HG02973 (cell line): ENCODE results near the gene TMCO6.
"Not testable (repeated sequence)": the region's sequence is repeated elsewhere in the genome, so short reads cannot be mapped to it uniquely, and the experiment has no call there.

Source experiments
- ATAC-seq: cut with Tn5 transposase; IDR thresholded peaks from one replicate; pipeline ENCODE4 v1.9.1; 2021; ENCODE audit warnings: moderate library complexity; ENCODE audit not compliant: unreplicated experiment

Gene TMCO6

GRCh38 chr5:140639148-140639981 is at the start of gene TMCO6:
Gene TMCO6 (plus strand): TSS chr5:140639451. CDS start chr5:140639528, 77 bp downstream.
- ATAC-seq: peak; percentile 92

- no peak for ATAC-seq
Observed at GRCh38 chr5:140590861-140591260, 48.4 kb upstream of the TMCO6 start.

GRCh38 chr5:140591747-140592372 is 47.4 kb upstream of the TMCO6 start:
- no peak for ATAC-seq

DNA sequence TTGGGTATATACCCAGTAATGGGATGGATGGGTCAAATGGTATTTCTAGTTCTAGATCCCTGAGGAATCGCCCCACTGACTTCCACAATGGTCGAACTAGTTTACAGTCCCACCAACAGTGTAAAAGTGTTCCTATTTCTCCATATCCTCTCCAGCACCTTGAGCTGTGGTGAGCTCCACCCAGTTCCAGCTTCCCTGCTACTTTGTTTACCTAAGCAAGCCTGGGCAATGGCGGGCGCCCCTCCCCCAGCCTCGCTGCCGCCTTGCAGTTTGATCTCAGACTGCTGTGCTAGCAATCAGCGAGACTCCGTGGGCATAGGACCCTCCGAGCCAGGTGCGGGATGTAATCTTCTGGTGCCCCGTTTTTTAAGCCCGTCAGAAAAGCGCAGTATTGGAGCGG is 46.2 kb upstream of the TMCO6 start:
- not testable (repeated sequence) for ATAC-seq

GRCh38 chr5:140594169-140594568 is 45.1 kb upstream of the TMCO6 start:
- ATAC-seq: no peak

GRCh38 chr5:140595538-140596300 is 43.5 kb upstream of the TMCO6 start:
- ATAC-seq: no peak

DNA sequence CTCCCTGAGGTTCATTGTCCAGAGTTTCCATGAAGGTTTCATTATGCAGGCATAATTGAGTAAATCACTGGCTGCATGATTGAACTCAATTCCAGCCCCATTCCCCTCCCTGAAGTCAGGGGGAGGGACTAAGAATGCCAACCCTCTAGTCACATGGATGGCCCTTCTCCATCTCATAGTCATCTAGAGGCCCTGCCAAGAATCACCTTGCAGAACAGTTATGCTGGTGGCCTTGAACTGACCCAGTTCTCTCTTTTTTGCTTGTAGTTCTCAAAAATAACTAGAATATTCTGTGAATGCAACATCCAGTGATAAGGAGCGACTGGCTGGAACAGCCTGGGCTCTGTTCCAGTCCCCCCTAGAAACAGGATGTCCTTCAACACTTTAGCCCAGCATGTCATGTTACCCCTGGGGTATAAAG is 42.9 kb upstream of the TMCO6 start:
- no peak for ATAC-seq

DNA sequence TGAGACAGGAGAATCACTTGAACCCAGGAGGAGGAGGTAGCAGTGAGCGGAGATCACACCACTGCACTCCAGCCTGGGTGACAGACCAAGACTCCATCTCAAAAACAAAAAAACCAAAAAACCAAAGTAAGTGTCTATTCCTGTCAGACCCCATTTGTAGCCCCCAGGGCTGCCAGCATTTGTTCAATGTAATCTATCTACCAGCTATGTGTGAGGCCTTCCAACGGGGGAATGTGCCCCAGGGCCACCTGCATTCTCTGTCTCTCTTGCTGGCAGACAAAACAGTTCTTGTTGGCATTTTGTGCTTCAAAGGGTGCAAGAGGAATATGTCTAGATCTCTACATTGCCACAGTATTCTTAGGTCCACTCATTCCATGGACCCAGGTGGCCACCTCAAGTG is 40.4 kb upstream of the TMCO6 start:
- ATAC-seq: no peak

DNA sequence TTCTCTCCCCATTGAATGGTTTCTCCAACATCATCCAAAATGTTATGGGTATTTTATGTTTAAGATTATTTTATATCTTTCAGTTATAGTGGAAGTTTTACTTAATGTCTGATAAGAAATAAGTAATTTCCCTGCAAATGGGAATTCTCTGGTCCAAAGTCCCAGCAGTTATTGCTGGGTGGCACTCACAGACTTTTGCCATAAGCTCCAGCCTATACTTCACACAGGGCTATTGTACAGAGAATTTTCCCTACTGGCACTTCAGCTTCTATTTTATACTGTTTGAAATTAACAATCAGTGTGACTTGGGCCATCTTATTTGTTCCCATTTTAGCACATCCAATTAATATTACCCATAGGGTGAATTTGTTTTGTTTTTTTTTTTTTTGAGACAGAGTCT is 39.2 kb upstream of the TMCO6 start:
- ATAC-seq: no peak

GRCh38 chr5:140602147-140602546 is 37.1 kb upstream of the TMCO6 start:
- no peak for ATAC-seq

- ATAC-seq: not testable (repeated sequence)
Observed at GRCh38 chr5:140603446-140603698, 35.9 kb upstream of the TMCO6 start.

DNA sequence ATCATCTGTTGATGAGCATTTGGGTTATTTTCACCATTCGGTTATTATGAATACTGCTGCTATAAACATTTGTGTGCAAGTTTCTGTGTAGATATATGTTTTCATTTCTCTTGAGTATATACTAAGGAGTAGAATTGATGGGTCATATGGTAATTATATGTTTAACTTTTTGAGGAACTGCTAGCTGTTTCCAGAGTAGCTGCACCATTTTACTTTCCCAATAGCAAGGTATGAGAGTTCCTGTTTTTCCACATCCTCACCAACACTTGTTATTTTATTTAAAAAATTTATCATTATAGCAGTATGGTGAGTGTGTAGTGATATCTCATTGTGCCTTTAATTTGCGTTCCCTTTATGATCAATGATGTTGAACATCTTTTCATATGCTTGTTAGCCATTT is 35.5 kb upstream of the TMCO6 start:
- no peak for ATAC-seq

- ATAC-seq: no peak
Observed at GRCh38 chr5:140605879-140606278, 33.4 kb upstream of the TMCO6 start.

- no peak for ATAC-seq
Observed at GRCh38 chr5:140607031-140607430, 32.2 kb upstream of the TMCO6 start.

- no peak for ATAC-seq
Observed at GRCh38 chr5:140608722-140609121, 30.5 kb upstream of the TMCO6 start.

- ATAC-seq: no peak
Observed at GRCh38 chr5:140609126-140609525, 30.1 kb upstream of the TMCO6 start.

DNA sequence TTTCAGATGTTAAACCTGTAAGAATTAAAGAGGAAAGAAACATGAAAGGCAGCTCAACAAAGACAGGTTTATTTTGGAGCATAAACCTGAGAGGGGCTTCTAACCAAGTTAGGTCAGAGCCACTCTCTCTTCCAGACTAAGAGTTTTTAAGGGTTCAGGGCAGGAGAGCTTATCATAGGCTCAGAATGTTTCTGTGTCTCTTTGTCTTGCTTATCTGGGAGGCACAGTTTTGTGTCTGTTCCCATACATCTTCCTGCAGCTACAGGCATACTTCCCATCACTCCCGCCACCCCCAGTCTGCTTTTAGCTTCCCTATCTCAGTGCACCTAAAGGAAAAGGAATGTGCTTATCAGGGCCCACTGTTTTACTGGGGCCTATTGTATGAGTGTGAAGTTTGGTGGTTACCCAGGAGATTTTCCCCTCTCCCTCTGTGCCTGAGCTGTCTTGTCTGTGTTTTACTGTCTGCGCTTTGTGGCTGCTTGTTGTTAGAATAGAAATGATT is 28.2 kb upstream of the TMCO6 start:
- ATAC-seq: no peak

GRCh38 chr5:140622301-140622700 is 16.9 kb upstream of the TMCO6 start:
- no peak for ATAC-seq

DNA sequence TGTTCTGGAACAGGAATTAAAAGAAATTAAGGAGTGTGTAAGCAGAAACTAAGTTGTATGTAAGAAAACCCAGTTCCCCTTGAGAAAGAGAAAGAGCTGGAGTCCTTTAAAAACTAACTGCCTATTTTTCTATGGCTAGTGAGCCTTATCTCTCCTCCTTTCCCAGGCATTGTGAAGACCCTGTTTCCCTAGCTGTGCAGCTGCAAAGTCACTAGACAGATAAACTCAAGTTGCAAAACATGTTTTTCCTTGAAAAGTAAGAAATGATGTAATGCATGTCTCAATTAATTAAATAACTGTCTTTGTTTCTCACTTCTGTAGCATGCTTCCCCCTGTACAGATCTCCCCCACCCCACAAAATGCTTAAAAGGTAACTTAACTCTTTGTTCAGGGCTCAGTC is 16.2 kb upstream of the TMCO6 start:
- ATAC-seq: not testable (repeated sequence)

GRCh38 chr5:140624886-140625285 is 14.4 kb upstream of the TMCO6 start:
- not testable (repeated sequence) for ATAC-seq

- ATAC-seq: no peak
Observed at GRCh38 chr5:140627972-140628371, 11.3 kb upstream of the TMCO6 start.

GRCh38 chr5:140628711-140629110 is 10.5 kb upstream of the TMCO6 start:
- no peak for ATAC-seq
